GM21723 (cell line): Measurements from ENCODE around the gene FAM185A.
"Not testable (repeated sequence)": the region's sequence is repeated elsewhere in the genome, so short reads cannot be mapped to it uniquely, and the experiment has no call there.

ENCODE experiments used
- ATAC-seq: cut with Tn5 transposase; IDR thresholded peaks from one replicate; pipeline ENCODE4 v1.9.1; 2021; ENCODE audit warnings: mild to moderate bottlenecking, moderate library complexity; ENCODE audit not compliant: unreplicated experiment

The FAM185A gene

GRCh38 chr7:102776217-102776616 lies 27.4 kb downstream of the FAM185A start:
- ATAC-seq: not testable (repeated sequence)

- not testable (repeated sequence) for ATAC-seq
Observed at GRCh38 chr7:102778663-102779062, 29.9 kb downstream of the FAM185A start.

DNA sequence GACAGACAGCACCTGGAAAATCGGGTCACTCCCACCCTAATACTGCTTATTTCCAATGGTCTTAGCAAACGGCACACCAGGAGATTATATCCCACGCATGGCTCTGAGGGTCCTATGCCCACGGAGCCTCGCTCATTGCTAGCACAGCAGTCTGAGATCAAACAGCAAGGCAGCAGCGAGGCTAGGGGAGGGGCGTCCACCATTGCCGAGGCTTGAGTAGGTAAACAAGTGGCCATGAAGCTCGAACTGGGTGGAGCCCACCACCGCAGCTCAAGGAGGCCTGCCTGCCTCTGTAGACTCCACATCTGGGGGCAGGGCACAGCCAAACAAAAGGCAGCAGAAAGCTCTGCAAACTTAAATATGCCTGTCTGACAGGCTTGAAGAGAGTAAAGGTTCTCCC lies 32.1 kb downstream of the FAM185A start:
- not testable (repeated sequence) for ATAC-seq

DNA sequence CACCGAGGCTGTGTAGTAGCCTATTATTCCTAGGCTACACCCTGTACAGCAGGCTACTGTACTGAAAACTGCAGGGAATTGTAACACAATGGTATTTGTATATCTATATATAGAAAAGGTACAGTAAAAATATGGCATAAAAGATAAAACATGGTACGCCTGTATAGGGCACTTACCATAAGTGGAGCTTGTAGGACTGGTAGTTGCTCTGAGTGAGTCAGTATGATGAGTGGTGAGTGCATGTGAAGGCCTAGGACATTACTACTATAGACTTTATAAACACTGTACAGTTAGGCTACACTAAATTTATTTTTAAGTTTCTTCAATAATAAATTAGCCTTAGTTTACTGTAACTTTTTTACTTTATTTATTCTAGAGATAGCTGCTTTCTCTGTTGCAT lies 40.0 kb downstream of the FAM185A start:
- not testable (repeated sequence) for ATAC-seq

DNA sequence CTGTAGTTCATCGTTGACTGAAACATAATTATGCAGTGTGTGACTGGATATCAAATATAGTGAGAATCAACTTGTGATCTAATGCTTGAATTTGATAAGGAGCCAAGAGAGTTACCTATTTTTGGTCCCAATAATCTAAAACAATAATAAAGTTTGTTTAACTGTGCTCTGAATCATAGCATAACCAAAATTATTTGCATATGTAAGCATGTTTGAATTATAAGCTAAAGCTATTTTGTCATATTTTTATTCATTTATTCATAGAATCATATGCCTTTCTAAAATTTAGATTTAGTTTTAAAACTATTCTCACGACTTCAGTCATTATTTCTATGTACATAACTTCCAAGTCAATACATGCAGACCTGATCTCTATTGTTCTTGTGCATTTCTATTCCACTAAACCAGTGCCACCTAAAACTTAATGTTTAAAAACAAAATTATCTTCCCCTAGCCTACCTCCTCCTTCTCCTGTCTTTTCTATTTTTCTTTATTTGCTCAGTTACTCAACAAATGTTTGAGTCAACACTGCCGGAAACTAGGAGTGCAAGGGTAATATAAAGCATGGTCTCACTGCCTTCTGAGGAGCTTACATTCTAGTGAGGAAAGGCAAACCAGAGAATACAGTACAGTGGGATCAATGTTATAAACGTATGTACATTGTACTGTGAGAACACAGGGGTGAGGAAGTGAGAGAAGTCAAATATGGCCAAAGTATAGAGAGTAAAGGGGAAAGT lies 41.7 kb downstream of the FAM185A start:
- ATAC-seq: not testable (repeated sequence)

- ATAC-seq: not testable (repeated sequence)
Observed at GRCh38 chr7:102791367-102791766, 42.6 kb downstream of the FAM185A start.

DNA sequence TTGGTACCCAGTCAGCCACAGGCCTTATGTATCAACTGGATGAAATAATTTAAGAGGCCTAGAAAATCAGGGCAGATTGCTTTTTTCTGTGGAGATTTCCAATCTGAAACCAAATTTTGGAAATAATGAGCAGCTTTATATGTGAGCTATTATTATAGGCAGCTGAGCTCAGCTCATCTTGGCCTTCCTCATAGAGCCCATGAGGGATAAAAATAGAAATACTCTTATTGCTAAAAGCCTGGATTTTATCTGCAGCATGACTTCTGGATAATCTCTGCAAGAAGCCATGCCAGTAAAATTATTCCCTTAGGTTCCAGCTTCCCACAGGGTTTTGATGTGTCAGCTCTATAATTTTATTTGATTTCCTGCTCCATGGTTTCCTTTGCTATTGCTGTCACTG lies 43.0 kb downstream of the FAM185A start:
- ATAC-seq: not testable (repeated sequence)

GRCh38 chr7:102794567-102794966 lies 45.8 kb downstream of the FAM185A start:
- ATAC-seq: not testable (repeated sequence)

DNA sequence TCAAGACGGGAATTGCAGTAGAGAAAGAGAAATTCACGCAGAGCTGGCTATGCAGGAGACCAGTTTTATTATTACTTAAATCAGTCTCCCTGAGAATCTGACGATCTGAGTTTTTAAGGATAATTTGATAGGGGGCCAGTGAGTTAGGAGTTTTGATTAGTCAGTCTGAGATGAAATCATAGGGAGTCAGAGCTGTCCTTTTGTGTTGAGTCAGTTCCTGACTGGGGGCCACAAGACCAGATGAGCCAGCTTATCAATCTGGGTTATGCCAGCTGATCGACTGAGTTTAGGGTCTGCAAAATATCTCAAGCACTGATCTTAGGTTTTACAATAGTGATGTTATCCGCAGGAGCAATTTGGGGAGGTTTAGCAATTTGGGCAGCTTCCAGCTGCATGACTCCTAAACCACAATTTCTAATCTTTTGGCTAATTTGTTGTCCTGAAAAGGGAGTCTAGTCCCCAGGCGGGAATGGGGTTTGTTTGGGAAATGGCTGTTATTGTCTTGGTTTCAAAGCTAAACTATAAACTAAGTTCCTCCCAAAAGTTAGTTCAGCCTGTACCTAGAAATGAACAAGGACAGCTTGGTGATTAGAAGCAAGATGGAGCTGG lies 47.3 kb downstream of the FAM185A start:
- ATAC-seq: not testable (repeated sequence)

GRCh38 chr7:102806613-102807012 lies 57.8 kb downstream of the FAM185A start:
- ATAC-seq: no peak

GRCh38 chr7:102810916-102811315 lies 62.1 kb downstream of the FAM185A start:
- no peak for ATAC-seq

- no peak for ATAC-seq
Observed at GRCh38 chr7:102811942-102812678, 63.3 kb downstream of the FAM185A start.

DNA sequence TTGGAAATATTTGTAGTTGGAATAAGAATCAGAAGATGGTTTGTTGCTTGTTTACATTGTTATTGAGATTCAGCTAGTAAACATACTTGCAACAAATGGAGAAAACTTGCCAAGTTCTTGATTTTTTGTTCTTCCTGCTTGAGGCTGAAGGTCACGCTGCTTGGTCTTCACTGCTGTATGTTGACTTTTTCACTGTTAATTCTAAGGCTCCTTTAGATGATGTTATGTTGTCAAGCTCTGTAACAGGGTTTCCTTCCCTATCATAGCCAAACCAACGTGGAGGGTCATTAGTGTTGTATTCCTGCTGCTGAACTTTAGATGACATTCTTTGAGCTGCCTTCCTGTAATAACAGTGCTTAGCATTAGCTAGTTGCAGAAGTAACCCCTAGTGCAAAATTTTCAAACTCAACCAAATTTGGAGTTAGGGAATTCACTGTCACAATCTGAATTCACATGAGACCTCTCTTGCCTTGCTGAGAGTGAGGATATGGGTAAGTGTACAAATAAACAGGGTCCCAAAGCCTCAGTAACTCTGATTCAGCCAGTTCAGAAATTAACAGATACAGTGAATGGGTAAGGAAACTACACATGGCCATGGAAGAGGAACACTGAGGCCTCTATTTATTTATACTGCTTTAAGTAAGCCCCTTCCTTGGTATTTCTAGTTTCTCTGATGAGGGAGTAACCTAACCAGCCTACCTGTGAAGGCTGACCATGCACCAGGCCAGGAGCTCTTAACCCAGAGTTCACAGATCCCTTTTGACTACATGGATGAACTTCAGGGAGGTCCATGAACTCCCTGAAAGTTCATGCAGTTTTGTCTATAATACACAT lies 64.6 kb downstream of the FAM185A start:
- ATAC-seq: no peak

DNA sequence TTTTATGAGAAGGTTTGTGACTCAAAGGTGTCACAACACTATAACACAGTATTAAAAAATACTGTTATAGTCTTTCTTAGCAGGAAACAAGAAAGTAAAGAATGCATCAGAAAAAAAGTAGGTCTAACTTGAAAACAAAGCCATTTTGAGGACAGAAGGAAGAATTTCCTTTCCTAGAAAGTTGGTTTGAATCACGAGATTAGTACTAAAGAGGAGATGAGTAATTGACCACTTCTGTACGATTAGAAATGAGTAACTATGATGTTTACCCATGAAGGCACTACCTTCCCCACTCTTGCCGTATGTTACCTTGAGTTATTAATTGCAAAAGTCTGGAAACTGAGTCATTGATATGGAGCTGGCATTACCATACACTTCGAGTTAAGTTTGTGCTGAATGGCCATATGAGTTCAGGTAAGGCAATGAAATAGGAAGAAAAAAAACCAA lies 65.2 kb downstream of the FAM185A start:
- no peak for ATAC-seq

DNA sequence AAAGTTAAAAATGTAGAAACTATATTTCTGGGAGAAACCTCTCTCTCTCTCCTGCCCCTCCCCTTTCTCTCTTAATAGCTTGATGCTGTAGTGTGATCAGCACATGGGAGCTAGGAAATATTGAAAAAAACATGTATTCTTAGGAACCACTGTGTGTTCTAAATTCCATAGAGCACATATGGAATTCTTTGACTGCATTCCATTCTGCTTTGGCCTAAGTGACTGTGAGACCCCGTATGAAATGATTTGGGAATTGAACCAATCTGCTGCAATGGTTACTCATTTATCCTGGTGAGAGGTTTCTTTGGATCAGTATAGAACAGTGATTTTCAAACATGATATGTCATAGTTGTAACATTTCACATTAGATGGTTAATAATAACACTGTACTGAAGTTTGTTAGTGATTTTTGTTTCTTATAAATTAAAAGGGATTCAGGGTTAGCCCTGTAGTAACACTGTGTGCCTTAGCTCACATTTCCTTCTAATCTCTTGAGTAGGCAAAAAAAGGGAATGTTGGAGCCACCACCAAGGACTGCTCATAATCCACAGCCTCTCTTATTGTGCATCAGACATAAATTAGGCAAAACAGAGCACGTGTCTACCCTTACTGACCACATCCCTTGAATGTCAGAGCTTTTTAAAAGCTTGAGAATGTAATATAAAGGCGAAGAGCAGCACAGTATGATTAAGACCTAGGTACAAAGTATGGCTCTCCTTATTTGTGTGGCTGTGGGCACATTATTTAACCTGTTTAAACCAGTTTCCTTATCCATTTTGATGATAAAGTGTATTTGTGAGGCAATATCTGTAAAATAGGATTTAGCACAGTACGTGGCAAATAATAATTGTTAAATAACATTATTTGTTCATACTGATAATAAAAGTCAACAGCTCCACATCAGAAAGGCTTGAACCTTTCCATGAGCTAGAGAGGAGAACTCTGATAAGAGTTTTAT lies 69.1 kb downstream of the FAM185A start:
- no peak for ATAC-seq

GRCh38 chr7:102819151-102819550 lies 70.4 kb downstream of the FAM185A start:
- no peak for ATAC-seq

DNA sequence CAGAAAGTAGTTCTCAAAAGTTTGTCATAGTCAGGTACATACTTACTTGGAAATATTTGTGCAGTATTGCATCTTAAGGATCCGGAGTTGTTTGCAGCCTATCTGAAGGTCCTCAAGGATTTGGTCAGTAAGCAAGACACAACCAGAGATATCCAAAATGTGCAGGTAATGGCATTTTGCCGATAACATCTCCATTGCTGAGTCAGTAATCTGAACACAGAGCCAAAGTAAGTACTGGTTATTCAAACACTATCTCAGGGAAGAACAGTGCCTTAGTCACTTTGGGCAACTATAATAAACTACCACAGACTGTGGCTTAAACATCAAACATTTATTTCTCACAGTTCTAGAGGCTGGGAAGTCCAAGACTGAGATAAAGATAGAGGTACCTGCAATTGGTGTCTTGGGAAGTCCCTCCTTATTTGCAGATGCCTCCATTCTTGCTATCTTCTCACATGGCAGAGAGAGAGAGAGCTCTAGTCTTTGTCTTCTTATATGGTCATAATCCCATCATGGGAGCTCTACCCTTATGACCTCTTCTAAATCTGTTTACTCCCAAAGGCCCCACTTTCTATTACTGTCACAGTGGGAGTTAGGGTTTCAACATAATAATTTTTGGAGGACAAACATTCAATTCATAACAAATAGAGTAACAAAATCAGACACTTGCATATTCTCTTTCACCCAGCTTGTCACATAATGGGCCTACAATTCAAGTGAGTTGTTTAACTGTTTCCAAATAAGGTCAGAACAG lies 73.4 kb downstream of the FAM185A start:
- ATAC-seq: no peak

- no peak for ATAC-seq
Observed at GRCh38 chr7:102823390-102824119, 74.8 kb downstream of the FAM185A start.
